Endodermal cell (in vitro differentiated cells): ENCODE data around the gene PNMT. TPM values are rescaled to one million over a fixed set of nuclear protein-coding genes. Genes with fewer than 3 reads are reported as not detected.
"Not testable (repeated sequence)": the region's sequence is repeated elsewhere in the genome, so short reads cannot be mapped to it uniquely, and the experiment has no call there.

ENCODE experiments used
- DNase-seq: peaks from one replicate; pipeline ENCODE4 v3.0.0-alpha.2; 2017
- H3K27ac ChIP-seq: 2 replicates; pipeline ENCODE4 v1.5.1; 2013; ENCODE audit warnings: mild to moderate bottlenecking, low read depth, low read length, moderate library complexity
- H3K27me3 ChIP-seq: 2 replicates; pipeline ENCODE4 v1.6.1; 2013; ENCODE audit warnings: mild to moderate bottlenecking, low read length, moderate library complexity; ENCODE audit not compliant: insufficient read depth, control insufficient read depth, poor library complexity, severe bottlenecking
- H3K36me3 ChIP-seq: 2 replicates; pipeline ENCODE4 v1.7.0; 2013; ENCODE audit warnings: mild to moderate bottlenecking, low read length, moderate library complexity; ENCODE audit not compliant: control insufficient read depth, insufficient read depth
- H3K4me1 ChIP-seq: one replicate; pipeline ENCODE4 v1.7.0; 2013; ENCODE audit warnings: low read length; ENCODE audit not compliant: control insufficient read depth, insufficient read depth
- H3K4me3 ChIP-seq: 2 replicates; pipeline ENCODE4 v1.5.1; 2013; ENCODE audit warnings: mild to moderate bottlenecking, low read length, moderate library complexity
- H3K9ac ChIP-seq: 2 replicates; pipeline ENCODE4 v1.6.1; 2013; ENCODE audit warnings: mild to moderate bottlenecking, low read length, moderate library complexity; ENCODE audit not compliant: poor library complexity, severe bottlenecking; ENCODE audit errors: extremely low read depth
- H3K9me3 ChIP-seq: 2 replicates; pipeline ENCODE4 v1.6.1; 2013; ENCODE audit warnings: mild to moderate bottlenecking, low read length, moderate library complexity; ENCODE audit not compliant: control insufficient read depth
- H3K27ac Mint-ChIP-seq: 2 replicates; pipeline ENCODE4 v1.8.0; 2020; ENCODE audit warnings: mixed read lengths
- H3K27me3 Mint-ChIP-seq: 2 replicates; pipeline ENCODE4 v1.8.0; 2021; ENCODE audit warnings: mild to moderate bottlenecking, mixed read lengths; ENCODE audit not compliant: insufficient read depth
- H3K36me3 Mint-ChIP-seq: 2 replicates; pipeline ENCODE4 v1.8.0; 2020; ENCODE audit warnings: low read depth, mixed read lengths
- H3K4me1 Mint-ChIP-seq: 2 replicates; pipeline ENCODE4 v1.8.0; 2020; ENCODE audit warnings: mixed read lengths
- H3K4me3 Mint-ChIP-seq: 2 replicates; pipeline ENCODE4 v1.8.0; 2020; ENCODE audit warnings: mild to moderate bottlenecking, moderate library complexity, mixed read lengths
- H3K9me3 Mint-ChIP-seq: 2 replicates; pipeline ENCODE4 v1.8.0; 2020; ENCODE audit warnings: mild to moderate bottlenecking, mixed read lengths
- WGBS, 2 experiments: methylation state at CpG; one replicate each; pipeline versions ENCODE4 v1.1.5 to v1.1.7; 2013; ENCODE audit warnings: missing lambda C conversion rate in 2 of 2, mixed read lengths in 1 of 2; ENCODE audit not compliant: insufficient coverage in 1 of 2, insufficient read length in 1 of 2; 5-methylcytosine and 5-hydroxymethylcytosine counted together
- total RNA-seq, 2 donors: library from RNA; stranded (reverse); fragmentation: NEBNext Ultra II Directional in 1 of 2; extraction: Animal tissue kit (Norgen Biotek cat#: 25700) in 1 of 2; gene quantifications; 2 replicates in 1 of 2; 3 replicates in 1 of 2; pipeline ENCODE4 v1.2.1, GENCODE V29; 2021
- TF ChIP-seq, protein P1 (sequence below): fragments of 200-600 bp; sonication (generic); conservative IDR thresholded peaks from 2 replicates; pipeline ENCODE4 v1.5.0; 2021; ENCODE audit warnings: antibody characterized with exemption, mild to moderate bottlenecking

PNMT gene
- total RNA-seq, 2 donors from 2014 or later = 0.55 to 1.0 TPM

- Histone ChIP-seq H3K9ac (no peak overlapping the region), H3K4me1 (peaks cover 18% of the 10 kb centered on the region), H3K36me3 (no peaks in the 10 kb centered on the region), H3K27me3 (no peaks in the 10 kb centered on the region), H3K9me3 (no peaks in the 10 kb centered on the region), H3K4me3 (no peak overlapping the region), H3K27ac (no peak overlapping the region)
- 95 to 100% methylated on average over 3 to 5 of the region's 5 CpGs for WGBS, 2 experiments
- Mint-ChIP-seq H3K27me3 (peaks cover 5% of the 10 kb centered on the region), H3K4me3 (no peak overlapping the region), H3K36me3 (no peaks in the 10 kb centered on the region), H3K4me1 (peaks cover 52% of the 10 kb centered on the region), H3K27ac (no peak overlapping the region), H3K9me3 (no peaks in the 10 kb centered on the region)
- TF ChIP-seq, protein P1, sequence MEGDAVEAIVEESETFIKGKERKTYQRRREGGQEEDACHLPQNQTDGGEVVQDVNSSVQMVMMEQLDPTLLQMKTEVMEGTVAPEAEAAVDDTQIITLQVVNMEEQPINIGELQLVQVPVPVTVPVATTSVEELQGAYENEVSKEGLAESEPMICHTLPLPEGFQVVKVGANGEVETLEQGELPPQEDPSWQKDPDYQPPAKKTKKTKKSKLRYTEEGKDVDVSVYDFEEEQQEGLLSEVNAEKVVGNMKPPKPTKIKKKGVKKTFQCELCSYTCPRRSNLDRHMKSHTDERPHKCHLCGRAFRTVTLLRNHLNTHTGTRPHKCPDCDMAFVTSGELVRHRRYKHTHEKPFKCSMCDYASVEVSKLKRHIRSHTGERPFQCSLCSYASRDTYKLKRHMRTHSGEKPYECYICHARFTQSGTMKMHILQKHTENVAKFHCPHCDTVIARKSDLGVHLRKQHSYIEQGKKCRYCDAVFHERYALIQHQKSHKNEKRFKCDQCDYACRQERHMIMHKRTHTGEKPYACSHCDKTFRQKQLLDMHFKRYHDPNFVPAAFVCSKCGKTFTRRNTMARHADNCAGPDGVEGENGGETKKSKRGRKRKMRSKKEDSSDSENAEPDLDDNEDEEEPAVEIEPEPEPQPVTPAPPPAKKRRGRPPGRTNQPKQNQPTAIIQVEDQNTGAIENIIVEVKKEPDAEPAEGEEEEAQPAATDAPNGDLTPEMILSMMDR = no peak
- DNase-seq = no peak
These were observed 29.7 kb downstream of the PNMT start for GRCh38 chr17:39697961-39698360.

DNA sequence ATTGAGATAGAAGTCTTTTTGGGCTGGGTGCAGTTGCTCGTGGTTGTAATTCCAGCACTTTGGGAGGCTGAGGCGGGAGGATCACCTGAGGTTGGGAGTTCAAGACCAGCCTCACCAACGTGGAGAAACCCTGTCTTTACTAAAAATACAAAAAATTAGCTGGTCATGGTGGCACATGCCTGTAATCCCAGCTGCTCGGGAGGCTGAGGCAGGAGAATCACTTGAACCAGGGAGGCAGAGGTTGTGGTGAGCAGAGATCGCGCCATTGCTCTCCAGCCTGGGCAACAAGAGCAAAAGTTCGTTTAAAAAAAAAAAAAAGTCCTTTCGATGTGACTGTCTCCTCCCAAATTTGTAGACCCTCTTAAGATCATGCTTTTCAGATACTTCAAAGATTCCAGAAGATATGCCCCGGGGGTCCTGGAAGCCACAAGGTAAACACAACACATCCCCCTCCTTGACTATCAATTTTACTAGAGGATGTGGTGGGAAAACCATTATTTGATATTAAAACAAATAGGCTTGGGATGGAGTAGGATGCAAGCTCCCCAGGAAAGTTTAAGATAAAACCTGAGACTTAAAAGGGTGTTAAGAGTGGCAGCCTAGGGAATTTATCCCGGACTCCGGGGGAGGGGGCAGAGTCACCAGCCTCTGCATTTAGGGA lies 31.0 kb downstream of the PNMT start:
- peak overlapping the region; percentile 93 for H3K4me3 ChIP-seq
- WGBS, 2 experiments = 40 to 86% methylated on average over 4 to 11 of the region's 11 CpGs
- H3K27ac ChIP-seq = peak overlapping the region; percentile 42
- Mint-ChIP-seq H3K4me3 (peak overlapping the region; percentile 90), H3K27ac (peak overlapping the region; percentile 98), H3K4me1 (peaks cover 63% of the 10 kb centered on the region)
- not testable (repeated sequence) for H3K27me3 Mint-ChIP-seq, H3K36me3 Mint-ChIP-seq, H3K9me3 ChIP-seq, H3K9me3 Mint-ChIP-seq, H3K27me3 ChIP-seq, DNase-seq, H3K36me3 ChIP-seq
- H3K4me1 ChIP-seq = peaks cover 18% of the 10 kb centered on the region
- peak overlapping the region; percentile 89 for H3K9ac ChIP-seq

DNA sequence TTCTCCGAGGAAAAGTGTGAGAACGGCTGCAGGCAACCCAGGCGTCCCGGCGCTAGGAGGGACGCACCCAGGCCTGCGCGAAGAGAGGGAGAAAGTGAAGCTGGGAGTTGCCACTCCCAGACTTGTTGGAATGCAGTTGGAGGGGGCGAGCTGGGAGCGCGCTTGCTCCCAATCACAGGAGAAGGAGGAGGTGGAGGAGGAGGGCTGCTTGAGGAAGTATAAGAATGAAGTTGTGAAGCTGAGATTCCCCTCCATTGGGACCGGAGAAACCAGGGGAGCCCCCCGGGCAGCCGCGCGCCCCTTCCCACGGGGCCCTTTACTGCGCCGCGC lies 31.5 kb downstream of the PNMT start, which contains the start of gene ERBB2:
ERBB2 (plus strand) TSS at position 247 of the 330 bp plus-strand sequence. CDS start 175 bp downstream, outside the sequence.
- Histone ChIP-seq H3K4me1 (peaks cover 17% of the 10 kb centered on the region), H3K36me3 (no peaks in the 10 kb centered on the region), H3K9ac (peak within 1 kb of the TSS; percentile 89), H3K4me3 (peak within 1 kb of the TSS; percentile 93), H3K27me3 (no peaks in the 10 kb centered on the region), H3K9me3 (no peaks in the 10 kb centered on the region), H3K27ac (peak within 1 kb of the TSS; percentile 49)
- H3K27me3 Mint-ChIP-seq = peaks cover 5% of the 10 kb centered on the region
- peaks cover 63% of the 10 kb centered on the region for H3K4me1 Mint-ChIP-seq
- DNase-seq = peak; percentile 95
- H3K9me3 Mint-ChIP-seq = no peaks in the 10 kb centered on the region
- peak within 1 kb of the TSS; percentile 90 for H3K4me3 Mint-ChIP-seq
- peak within 1 kb of the TSS; percentile 98 for H3K27ac Mint-ChIP-seq
- H3K36me3 Mint-ChIP-seq = no peaks in the 10 kb centered on the region
- TF ChIP-seq, protein P1 = no peak
- WGBS, 2 experiments = 0% methylated on average over 6 to 20 of the region's 20 CpGs
